Esophagus muscularis mucosa (tissue), 4 donors: ENCODE measurements around the gene CBR3. TPM values are rescaled to one million over a fixed set of nuclear protein-coding genes. Genes with fewer than 3 reads are reported as not detected.

ENCODE experiments used
- DNase-seq: peaks from one replicate; pipeline ENCODE4 v3.0.0-alpha.2; 2017; ENCODE audit errors: extremely low spot score
- H3K27ac ChIP-seq, 4 donors: fragments of 200-600 bp; sonication (generic); replicated peaks in 1 of 4; 1 replicate in 3 of 4; 2 replicates in 1 of 4; pipeline ENCODE4 v1.5.1; 2016 to 2019; ENCODE audit warnings: mild to moderate bottlenecking in 1 of 4
- H3K27me3 ChIP-seq, 4 donors: fragments of 200-600 bp; sonication (generic); one replicate each; pipeline versions ENCODE4 v1.5.1 to v1.6.0; 2016 to 2019
- H3K36me3 ChIP-seq, 4 donors: fragments of 200-600 bp; sonication (generic); one replicate each; pipeline ENCODE4 v1.5.1; 2016 to 2019
- H3K4me1 ChIP-seq, 4 donors: fragments of 200-600 bp; sonication (generic); one replicate each; pipeline ENCODE4 v1.5.1; 2016 to 2019
- H3K4me3 ChIP-seq, 4 donors: fragments of 200-600 bp; sonication (generic); 1 replicate in 2 of 4; 2 replicates in 2 of 4; pipeline ENCODE4 v1.5.1; 2016 to 2019; ENCODE audit warnings: mild to moderate bottlenecking in 4 of 4, moderate library complexity in 1 of 4
- H3K9me3 ChIP-seq, 4 donors: fragments of 200-600 bp; sonication (generic); 1 replicate in 3 of 4; 2 replicates in 1 of 4; pipeline ENCODE4 v1.5.1; 2016 to 2019
- CTCF ChIP-seq, 3 experiments: fragments of 200-600 bp in 2 of 3; fragments of 450-650 bp in 1 of 3; sonication (generic) in 2 of 3; IDR thresholded peaks; one replicate each; pipeline ENCODE4 v1.5.1; 2017 to 2019; ENCODE audit warnings: antibody characterized with exemption in 3 of 3, mild to moderate bottlenecking in 2 of 3, moderate library complexity in 1 of 3
- EP300 ChIP-seq: sonication (generic); formaldehyde crosslinking; IDR thresholded peaks from one replicate; pipeline ENCODE4 v1.6.1; 2017; ENCODE audit warnings: antibody characterized with exemption
- POLR2A ChIP-seq: fragments of 450-650 bp; IDR thresholded peaks from one replicate; pipeline ENCODE4 v1.6.1; 2017; ENCODE audit warnings: antibody characterized with exemption, moderate library complexity, mild to moderate bottlenecking, low read depth
- POLR2AphosphoS5 ChIP-seq, 2 donors: sonication (generic); formaldehyde crosslinking; IDR thresholded peaks; one replicate each; pipeline ENCODE4 v1.6.1; 2017; ENCODE audit warnings: antibody characterized with exemption in 2 of 2
- WGBS: methylation state at CpG from one replicate; pipeline ENCODE4 v1.1.5; 2018; 5-methylcytosine and 5-hydroxymethylcytosine counted together
- intact Hi-C: fragments of 100-400 bp; cut with DNase I; formaldehyde crosslinking; loops from one replicate; pipeline ENCODE4 v1.15.1; 2023
- total RNA-seq, 4 donors: library from RNA; depleted of rRNA; stranded (reverse); fragments of >200 nt; gene quantifications; one replicate each; pipeline versions ENCODE4 v1.1.0 to v1.2.1, GENCODE V29; 2016

The CBR3 gene
- total RNA-seq, 4 donors from 2014 or later: 11.4 to 18.5 (median 14.0) TPM

- H3K27ac ChIP-seq: no peak overlapping the region
- DNase-seq: no peak
- H3K9me3 ChIP-seq: no peaks in the 10 kb centered on the region
- TF ChIP-seq CTCF (IDR thresholded peaks at IDR 0.05) (no peak), POLR2AphosphoS5 (IDR thresholded peaks at IDR 0.05) (no peak), POLR2A (no peak), EP300 (no peak)
- intact Hi-C loops: no loop called here
- H3K4me3 ChIP-seq: no peak overlapping the region
- H3K36me3 ChIP-seq: no peaks in the 10 kb centered on the region
- H3K27me3 ChIP-seq: no peaks in the 10 kb centered on the region
- H3K4me1 ChIP-seq: peaks cover 3 to 15% (median 12%) of the 10 kb centered on the region in 4 donors
- WGBS: 82% methylated on average over 2 of the region's 2 CpGs
Observed at GRCh38 chr21:36117286-36117741, 17.6 kb upstream of the CBR3 start.

- Histone ChIP-seq H3K4me1 (peaks cover 0 to 3% (median 1%) of the 10 kb centered on the region in 4 donors), H3K27ac (peak overlapping the region in 1 of 4 donors; percentile 38), H3K9me3 (no peaks in the 10 kb centered on the region), H3K36me3 (no peaks in the 10 kb centered on the region), H3K4me3 (no peak overlapping the region), H3K27me3 (no peaks in the 10 kb centered on the region)
- no peak for TF ChIP-seq POLR2A
- TF ChIP-seq EP300: no peak
- TF ChIP-seq POLR2AphosphoS5 (IDR thresholded peaks at IDR 0.05): no peak
- no peak for TF ChIP-seq CTCF (IDR thresholded peaks at IDR 0.05)
- DNase-seq: no peak
- intact Hi-C loops: no loop called here
- whole genome bisulfite sequencing: 79% methylated on average over 7 of the region's 7 CpGs
Observed at GRCh38 chr21:36120304-36120888, 14.5 kb upstream of the CBR3 start.

GRCh38 chr21:36122977-36123376, 11.9 kb upstream of the CBR3 start:
- 65% methylated on average over 4 of the region's 4 CpGs for WGBS
- H3K27ac ChIP-seq: no peak overlapping the region

GRCh38 chr21:36124395-36124794, 10.5 kb upstream of the CBR3 start:
- H3K27ac ChIP-seq: no peak overlapping the region
- no peak overlapping the region for H3K4me3 ChIP-seq
- H3K9me3 ChIP-seq: no peaks in the 10 kb centered on the region
- no peaks in the 10 kb centered on the region for H3K27me3 ChIP-seq
- TF ChIP-seq EP300: no peak
- no peak for TF ChIP-seq POLR2AphosphoS5 (IDR thresholded peaks at IDR 0.05)
- TF ChIP-seq POLR2A: no peak
- TF ChIP-seq CTCF (IDR thresholded peaks at IDR 0.05): no peak
- intact Hi-C loops: no loop called here
- H3K36me3 ChIP-seq: no peaks in the 10 kb centered on the region
- 97% methylated on average over 2 of the region's 2 CpGs for WGBS
- DNase-seq: no peak
- peaks cover 0 to 19% (median 11%) of the 10 kb centered on the region in 4 donors for H3K4me1 ChIP-seq

More at GRCh38 chr21:36122977-36123376, 11.9 kb upstream of the CBR3 start:
- DNase-seq: no peak
- Histone ChIP-seq H3K4me1 (peaks cover 0 to 17% (median 9%) of the 10 kb centered on the region in 4 donors), H3K9me3 (no peaks in the 10 kb centered on the region), H3K27me3 (no peaks in the 10 kb centered on the region), H3K36me3 (no peaks in the 10 kb centered on the region), H3K4me3 (no peak overlapping the region)
- TF ChIP-seq CTCF (IDR thresholded peaks at IDR 0.05) (peak in 1 of 3 experiments; percentile 42), EP300 (no peak)
- intact Hi-C loops: no loop called here
